CD4-positive, CD25-positive, alpha-beta regulatory T cell (primary cell): ENCODE data around the gene TMC7. TPM values are rescaled to one million over a fixed set of nuclear protein-coding genes. Genes with fewer than 3 reads are reported as not detected.

Experiments
- ATAC-seq, 2 donors: fragments of 150-1000 bp; cut with Tn5 transposase; one replicate each; pipeline ENCODE4 v1.10.0; 2021; ENCODE audit warnings: low read depth in 2 of 2, moderate number of reproducible peaks in 2 of 2, moderate library complexity in 1 of 2
- DNase-seq, 3 donors: peaks; one replicate each; pipeline versions ENCODE4 v3.0.0 to v3.0.0-alpha.2; 2012 to 2022; ENCODE audit warnings: mixed read lengths in 1 of 3
- H3K27ac ChIP-seq: one replicate; pipeline ENCODE4 v1.7.0; 2013; ENCODE audit warnings: mild to moderate bottlenecking, low read length; ENCODE audit not compliant: insufficient read depth, poor library complexity, severe bottlenecking
- H3K27me3 ChIP-seq: one replicate; pipeline ENCODE4 v1.7.0; 2013; ENCODE audit warnings: low read length; ENCODE audit not compliant: control insufficient read depth, insufficient read depth
- H3K36me3 ChIP-seq: one replicate; pipeline ENCODE4 v1.7.0; 2013; ENCODE audit warnings: mild to moderate bottlenecking, low read length, moderate library complexity; ENCODE audit not compliant: control insufficient read depth, insufficient read depth
- H3K4me1 ChIP-seq: 2 replicates; pipeline ENCODE4 v1.7.0; 2013; ENCODE audit warnings: mild to moderate bottlenecking, low read length; ENCODE audit not compliant: insufficient read depth, control insufficient read depth, poor library complexity, severe bottlenecking
- H3K4me3 ChIP-seq: one replicate; pipeline ENCODE4 v1.7.0; 2013; ENCODE audit warnings: low read depth, mild to moderate bottlenecking, low read length, moderate library complexity
- H3K9me3 ChIP-seq, 2 experiments: 1 replicate in 1 of 2; 2 replicates in 1 of 2; pipeline ENCODE4 v1.7.0; 2013; ENCODE audit warnings: low read length in 2 of 2, mild to moderate bottlenecking in 1 of 2, moderate library complexity in 1 of 2; ENCODE audit not compliant: control insufficient read depth in 2 of 2
- H3K27ac Mint-ChIP-seq, 3 donors: one replicate each; pipeline ENCODE4 v1.8.0; 2020 to 2022; ENCODE audit warnings: mild to moderate bottlenecking in 3 of 3, mixed read lengths in 3 of 3, moderate library complexity in 2 of 3
- H3K27me3 Mint-ChIP-seq: one replicate; pipeline ENCODE4 v1.8.0; 2022; ENCODE audit warnings: mild to moderate bottlenecking, mixed read lengths
- H3K36me3 Mint-ChIP-seq: one replicate; pipeline ENCODE4 v1.8.0; 2020; ENCODE audit warnings: mixed read lengths
- H3K4me1 Mint-ChIP-seq, 4 donors: one replicate each; pipeline ENCODE4 v1.8.0; 2020 to 2022; ENCODE audit warnings: mixed read lengths in 4 of 4, mild to moderate bottlenecking in 1 of 4
- H3K4me3 Mint-ChIP-seq, 4 donors: one replicate each; pipeline ENCODE4 v1.8.0; 2020 to 2022; ENCODE audit warnings: mild to moderate bottlenecking in 4 of 4, mixed read lengths in 4 of 4, moderate library complexity in 3 of 4
- H3K9me3 Mint-ChIP-seq, 7 donors: one replicate each; pipeline ENCODE4 v1.8.0; 2020 to 2022; ENCODE audit warnings: mixed read lengths in 7 of 7, mild to moderate bottlenecking in 3 of 7, moderate library complexity in 2 of 7
- polyA plus RNA-seq, 4 donors: library from polyadenylated mRNA; unstranded; fragments of 300-500 nt; fragmentation: Illumina TruSeq; gene quantifications; one replicate each; pipeline ENCODE4 v1.2.3, GENCODE V29; 2021
- total RNA-seq: library from RNA; stranded (reverse); gene quantifications from one replicate; pipeline ENCODE4 v1.2.3, GENCODE V29; 2022

TMC7 gene
- total and polyA plus RNA-seq, 5 donors from 2014 or later = 0.10 TPM; not detected in 4

- H3K4me1 Mint-ChIP-seq = no peaks in the 10 kb centered on the region
- no peak overlapping the region for H3K27ac ChIP-seq
- H3K9me3 Mint-ChIP-seq = no peaks in the 10 kb centered on the region
- DNase-seq (no peak), ATAC-seq (no peak)
- no peak overlapping the region for H3K4me3 ChIP-seq
- H3K9me3 ChIP-seq = no peaks in the 10 kb centered on the region
- H3K27me3 ChIP-seq = no peaks in the 10 kb centered on the region
- no peak overlapping the region for H3K4me3 Mint-ChIP-seq
- no peaks in the 10 kb centered on the region for H3K36me3 ChIP-seq
- H3K4me1 ChIP-seq = no peaks in the 10 kb centered on the region
- H3K27me3 Mint-ChIP-seq = peaks cover 30% of the 10 kb centered on the region
- no peaks in the 10 kb centered on the region for H3K36me3 Mint-ChIP-seq
- H3K27ac Mint-ChIP-seq = no peak overlapping the region
These were observed 122.3 kb downstream of the TMC7 start for GRCh38 chr16:19105891-19106624.

GRCh38 chr16:19106625-19107020, 122.9 kb downstream of the TMC7 start:
- Histone ChIP-seq H3K27ac (no peak overlapping the region), H3K36me3 (no peaks in the 10 kb centered on the region), H3K9me3 (no peaks in the 10 kb centered on the region), H3K27me3 (no peaks in the 10 kb centered on the region), H3K4me3 (no peak overlapping the region), H3K4me1 (no peaks in the 10 kb centered on the region)
- DNase-seq = no peak
- ATAC-seq = no peak
- peaks cover 33% of the 10 kb centered on the region for H3K27me3 Mint-ChIP-seq
- H3K27ac Mint-ChIP-seq = no peak overlapping the region
- no peaks in the 10 kb centered on the region for H3K9me3 Mint-ChIP-seq
- H3K36me3 Mint-ChIP-seq = no peaks in the 10 kb centered on the region
- no peak overlapping the region for H3K4me3 Mint-ChIP-seq
- no peaks in the 10 kb centered on the region for H3K4me1 Mint-ChIP-seq

- Histone ChIP-seq H3K4me3 (no peak overlapping the region), H3K36me3 (no peaks in the 10 kb centered on the region), H3K4me1 (no peaks in the 10 kb centered on the region), H3K27ac (no peak overlapping the region), H3K9me3 (no peaks in the 10 kb centered on the region), H3K27me3 (peaks cover 2% of the 10 kb centered on the region)
- ATAC-seq (no peak), DNase-seq (no peak)
- peak overlapping the region in 1 of 3 donors; percentile 56 for H3K27ac Mint-ChIP-seq
- no peaks in the 10 kb centered on the region for H3K36me3 Mint-ChIP-seq
- H3K4me1 Mint-ChIP-seq = no peaks in the 10 kb centered on the region
- no peaks in the 10 kb centered on the region for H3K9me3 Mint-ChIP-seq
- peaks cover 28% of the 10 kb centered on the region for H3K27me3 Mint-ChIP-seq
- no peak overlapping the region for H3K4me3 Mint-ChIP-seq
These were observed 124.9 kb downstream of the TMC7 start for GRCh38 chr16:19108409-19109287.

GRCh38 chr16:19109288-19109664, 125.5 kb downstream of the TMC7 start:
- no peak overlapping the region for H3K27ac Mint-ChIP-seq
- no peaks in the 10 kb centered on the region for H3K9me3 Mint-ChIP-seq
- ATAC-seq (no peak), DNase-seq (no peak)
- no peaks in the 10 kb centered on the region for H3K4me1 Mint-ChIP-seq
- no peaks in the 10 kb centered on the region for H3K36me3 Mint-ChIP-seq
- H3K27me3 ChIP-seq = peaks cover 2% of the 10 kb centered on the region
- no peak overlapping the region for H3K27ac ChIP-seq
- no peaks in the 10 kb centered on the region for H3K4me1 ChIP-seq
- peaks cover 28% of the 10 kb centered on the region for H3K27me3 Mint-ChIP-seq
- H3K9me3 ChIP-seq = no peaks in the 10 kb centered on the region
- H3K4me3 Mint-ChIP-seq = no peak overlapping the region
- no peak overlapping the region for H3K4me3 ChIP-seq
- H3K36me3 ChIP-seq = no peaks in the 10 kb centered on the region

GRCh38 chr16:19110537-19111360, 127.0 kb downstream of the TMC7 start:
- no peaks in the 10 kb centered on the region for H3K9me3 ChIP-seq
- H3K27ac ChIP-seq = no peak overlapping the region
- peaks cover 26% of the 10 kb centered on the region for H3K27me3 Mint-ChIP-seq
- H3K9me3 Mint-ChIP-seq = no peaks in the 10 kb centered on the region
- H3K36me3 Mint-ChIP-seq = no peaks in the 10 kb centered on the region
- ATAC-seq (no peak), DNase-seq (no peak)
- H3K27me3 ChIP-seq = peaks cover 2% of the 10 kb centered on the region
- H3K4me3 ChIP-seq = no peak overlapping the region
- no peak overlapping the region for H3K27ac Mint-ChIP-seq
- H3K36me3 ChIP-seq = no peaks in the 10 kb centered on the region
- no peaks in the 10 kb centered on the region for H3K4me1 Mint-ChIP-seq
- no peaks in the 10 kb centered on the region for H3K4me1 ChIP-seq
- H3K4me3 Mint-ChIP-seq = no peak overlapping the region

- peaks cover 33% of the 10 kb centered on the region for H3K27me3 Mint-ChIP-seq
These were observed 128.3 kb downstream of the TMC7 start for GRCh38 chr16:19112099-19112407.

More at GRCh38 chr16:19112099-19112407, 128.3 kb downstream of the TMC7 start:
- peaks cover 0 to under 1% (median under 1%) of the 10 kb centered on the region in 4 donors for H3K4me1 Mint-ChIP-seq
- Histone ChIP-seq H3K27me3 (peaks cover 2% of the 10 kb centered on the region), H3K27ac (no peak overlapping the region), H3K36me3 (no peaks in the 10 kb centered on the region), H3K4me1 (no peaks in the 10 kb centered on the region), H3K4me3 (no peak overlapping the region), H3K9me3 (no peaks in the 10 kb centered on the region)
- DNase-seq (no peak), ATAC-seq (no peak)
- H3K27ac Mint-ChIP-seq = no peak overlapping the region
- no peaks in the 10 kb centered on the region for H3K9me3 Mint-ChIP-seq
- no peaks in the 10 kb centered on the region for H3K36me3 Mint-ChIP-seq
- H3K4me3 Mint-ChIP-seq = no peak overlapping the region
